ENCODE measurements around the gene ACVR1.

The ACVR1 gene

DNA sequence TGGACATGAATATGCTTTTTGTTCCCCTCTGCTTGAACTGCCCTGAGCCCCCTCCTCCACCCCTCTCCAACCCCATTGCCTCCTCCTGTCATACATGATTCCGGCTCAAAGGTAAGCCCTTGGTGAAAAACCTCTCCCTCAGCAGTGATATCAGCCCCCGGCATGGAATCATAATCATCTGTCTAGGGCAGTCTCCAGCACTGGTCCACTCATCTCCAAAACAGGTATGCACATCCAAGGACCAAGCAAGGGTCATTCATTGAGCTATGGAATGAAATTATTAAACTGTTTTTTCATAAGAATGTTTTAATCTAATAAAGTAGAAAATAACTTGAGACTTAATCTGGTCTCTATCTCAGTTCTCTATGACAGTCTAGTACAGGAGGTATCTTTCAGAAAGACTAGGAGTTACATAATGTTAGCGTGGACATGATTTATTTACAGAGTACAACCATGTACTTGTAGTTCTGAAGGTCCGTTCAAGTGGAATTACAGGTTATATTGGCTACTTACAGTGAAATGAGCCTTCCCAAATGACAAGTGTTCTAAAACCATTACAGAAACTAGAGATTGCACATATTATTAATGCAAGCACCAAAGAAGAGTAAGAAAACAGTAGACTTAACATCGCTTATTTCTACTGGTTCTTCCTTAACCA, 75.2 kb downstream of the ACVR1 start:
- DNase-seq (ENCODE audit: low read depth) = no peak
- TF ChIP-seq, protein P1, sequence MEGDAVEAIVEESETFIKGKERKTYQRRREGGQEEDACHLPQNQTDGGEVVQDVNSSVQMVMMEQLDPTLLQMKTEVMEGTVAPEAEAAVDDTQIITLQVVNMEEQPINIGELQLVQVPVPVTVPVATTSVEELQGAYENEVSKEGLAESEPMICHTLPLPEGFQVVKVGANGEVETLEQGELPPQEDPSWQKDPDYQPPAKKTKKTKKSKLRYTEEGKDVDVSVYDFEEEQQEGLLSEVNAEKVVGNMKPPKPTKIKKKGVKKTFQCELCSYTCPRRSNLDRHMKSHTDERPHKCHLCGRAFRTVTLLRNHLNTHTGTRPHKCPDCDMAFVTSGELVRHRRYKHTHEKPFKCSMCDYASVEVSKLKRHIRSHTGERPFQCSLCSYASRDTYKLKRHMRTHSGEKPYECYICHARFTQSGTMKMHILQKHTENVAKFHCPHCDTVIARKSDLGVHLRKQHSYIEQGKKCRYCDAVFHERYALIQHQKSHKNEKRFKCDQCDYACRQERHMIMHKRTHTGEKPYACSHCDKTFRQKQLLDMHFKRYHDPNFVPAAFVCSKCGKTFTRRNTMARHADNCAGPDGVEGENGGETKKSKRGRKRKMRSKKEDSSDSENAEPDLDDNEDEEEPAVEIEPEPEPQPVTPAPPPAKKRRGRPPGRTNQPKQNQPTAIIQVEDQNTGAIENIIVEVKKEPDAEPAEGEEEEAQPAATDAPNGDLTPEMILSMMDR (conservative IDR thresholded peaks at IDR 0.05; ENCODE audit: control insufficient read depth, insufficient read depth, low read depth, low read length) = no peak

GRCh38 chr2:157793053-157793612, 83.0 kb downstream of the ACVR1 start:
- DNase-seq (ENCODE audit: low read depth) = peak; percentile 18
- no peak overlapping the region for H3K4me3 ChIP-seq (ENCODE audit: control insufficient read depth, low read depth, low read length)
- TF ChIP-seq, protein P1 (conservative IDR thresholded peaks at IDR 0.05; ENCODE audit: control insufficient read depth, insufficient read depth, low read depth, low read length) = peak; percentile 35

More for the DNA sequence above, 75.2 kb downstream of the ACVR1 start:
- H3K4me3 ChIP-seq (ENCODE audit: control insufficient read depth, low read depth, low read length) = no peak overlapping the region

DNA sequence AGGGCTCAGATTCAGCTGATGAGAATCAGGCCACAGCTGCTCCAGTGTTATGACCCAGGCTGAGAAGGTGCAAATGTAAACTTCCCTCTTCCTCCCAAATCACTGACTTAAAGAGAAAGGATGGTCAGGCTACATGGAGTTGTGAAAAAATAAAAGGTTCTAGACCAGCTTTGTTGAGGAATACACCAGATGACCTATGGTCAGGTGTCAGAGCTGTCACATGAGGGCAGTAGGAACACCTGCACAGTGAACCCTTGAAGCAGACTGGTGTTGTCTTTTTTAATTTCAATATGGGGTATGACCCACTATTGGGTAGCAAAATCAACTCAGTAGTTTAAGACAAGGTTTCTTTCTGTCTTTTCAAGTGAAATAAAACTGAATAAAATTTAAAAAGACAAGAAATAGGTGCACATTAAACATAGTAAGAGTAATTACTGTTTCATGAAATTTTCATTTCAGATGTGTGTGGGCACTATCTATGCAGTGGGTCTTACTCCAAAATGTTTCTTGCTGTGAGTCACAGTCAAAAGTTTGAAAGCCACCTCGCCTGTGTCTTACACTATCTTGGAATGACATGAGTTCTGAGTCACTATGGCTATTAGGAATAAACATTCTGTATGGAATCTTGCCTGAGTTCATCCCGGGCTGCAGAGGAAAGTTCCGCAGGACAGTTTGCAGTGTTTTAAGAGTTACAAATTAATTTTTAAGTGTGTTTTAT, 83.6 kb downstream of the ACVR1 start:
- no peak overlapping the region for H3K4me3 ChIP-seq (ENCODE audit: control insufficient read depth, low read depth, low read length)
- peak; percentile 80 for DNase-seq (ENCODE audit: low read depth)
- TF ChIP-seq, protein P1 (conservative IDR thresholded peaks at IDR 0.05; ENCODE audit: control insufficient read depth, insufficient read depth, low read depth, low read length) = no peak

GRCh38 chr2:157790780-157791179, 85.3 kb downstream of the ACVR1 start:
- no peak overlapping the region for H3K4me3 ChIP-seq (ENCODE audit: control insufficient read depth, low read depth, low read length)
- no peak for DNase-seq (ENCODE audit: low read depth)
- TF ChIP-seq, protein P1 (conservative IDR thresholded peaks at IDR 0.05; ENCODE audit: control insufficient read depth, insufficient read depth, low read depth, low read length) = no peak

DNA sequence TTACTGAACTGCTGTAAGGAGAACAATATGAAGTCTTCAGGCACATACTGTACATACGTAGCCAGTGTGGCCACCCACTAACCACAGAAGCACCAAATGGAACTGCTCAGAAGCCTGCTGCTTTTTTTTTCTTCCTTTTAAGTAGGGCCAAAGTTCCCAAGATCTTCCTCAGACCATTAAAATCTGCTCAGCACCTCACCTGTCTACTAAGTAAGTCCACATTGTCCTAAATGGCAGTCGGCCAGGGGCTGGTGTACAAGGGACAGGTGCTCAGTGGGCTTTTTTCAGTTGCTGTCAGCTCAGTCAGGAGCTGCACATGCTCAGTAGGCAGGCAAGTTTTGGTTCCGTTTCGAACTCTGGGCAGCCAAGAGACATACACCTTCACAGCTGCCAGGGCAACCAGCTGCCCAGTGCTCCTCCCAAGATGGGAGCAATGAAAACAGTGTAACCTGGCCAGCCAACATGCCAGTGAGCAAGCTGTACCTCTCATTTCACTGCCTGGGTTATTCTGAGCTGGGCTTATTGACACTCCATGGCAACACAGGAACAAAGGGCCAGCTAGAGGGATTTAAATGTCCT, 86.1 kb downstream of the ACVR1 start:
- H3K4me3 ChIP-seq (ENCODE audit: control insufficient read depth, low read depth, low read length) = no peak overlapping the region
- no peak for DNase-seq (ENCODE audit: low read depth)
- TF ChIP-seq, protein P1 (conservative IDR thresholded peaks at IDR 0.05; ENCODE audit: control insufficient read depth, insufficient read depth, low read depth, low read length) = no peak

GRCh38 chr2:157789256-157789655, 86.9 kb downstream of the ACVR1 start:
- DNase-seq (ENCODE audit: low read depth) = no peak
- TF ChIP-seq, protein P1 (conservative IDR thresholded peaks at IDR 0.05; ENCODE audit: control insufficient read depth, insufficient read depth, low read depth, low read length) = no peak
- H3K4me3 ChIP-seq (ENCODE audit: control insufficient read depth, low read depth, low read length) = no peak overlapping the region

Data from fibroblast of mammary gland (primary cell).